Ramos (cell line): Measurements from ENCODE around the gene EPS8.

ENCODE experiments used
- in situ Hi-C: fragments of 300-500 bp; cut with MboI; formaldehyde crosslinking; loops from one replicate; pipeline ENCODE4 v1.14.3; 2022; ENCODE audit warnings: low sequenced_read_pairs; ENCODE audit not compliant: unreplicated experiment

Gene EPS8

DNA sequence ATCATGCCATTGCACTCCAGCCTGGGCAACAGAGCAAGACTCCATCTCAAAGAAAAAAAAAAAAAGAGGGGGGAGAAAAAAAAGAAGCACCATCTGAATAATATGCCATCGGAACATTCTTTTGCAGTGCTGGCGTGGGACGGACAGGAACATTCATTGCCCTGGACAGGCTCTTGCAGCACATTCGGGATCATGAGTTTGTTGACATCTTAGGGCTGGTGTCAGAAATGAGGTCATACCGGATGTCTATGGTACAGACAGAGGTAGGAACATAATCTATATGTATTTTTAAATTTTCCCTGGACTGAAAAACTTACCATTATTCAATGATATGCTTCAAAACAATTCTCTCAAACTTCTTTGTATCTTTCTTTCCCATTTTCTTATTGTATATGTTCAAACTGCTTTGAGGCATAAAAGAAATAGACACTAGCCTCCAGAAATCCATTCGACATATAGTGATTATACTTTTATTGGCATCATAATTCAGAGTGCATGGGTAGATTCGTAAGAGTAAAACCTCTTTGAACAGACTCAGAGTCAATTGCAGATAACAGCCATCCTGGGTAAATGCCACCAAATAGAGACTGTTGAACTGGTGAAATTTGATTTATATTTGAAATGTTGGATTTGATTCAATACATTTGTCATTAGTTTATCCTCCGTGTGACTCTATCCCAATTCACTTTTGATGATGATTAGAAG lies 199.7 kb downstream of the EPS8 start:
- in situ Hi-C loops: loop anchor here (5.0 to 10.0 kb wide), 3 partner anchors 57 to 315 kb away; no protein-coding TSS in a partner anchor

DNA sequence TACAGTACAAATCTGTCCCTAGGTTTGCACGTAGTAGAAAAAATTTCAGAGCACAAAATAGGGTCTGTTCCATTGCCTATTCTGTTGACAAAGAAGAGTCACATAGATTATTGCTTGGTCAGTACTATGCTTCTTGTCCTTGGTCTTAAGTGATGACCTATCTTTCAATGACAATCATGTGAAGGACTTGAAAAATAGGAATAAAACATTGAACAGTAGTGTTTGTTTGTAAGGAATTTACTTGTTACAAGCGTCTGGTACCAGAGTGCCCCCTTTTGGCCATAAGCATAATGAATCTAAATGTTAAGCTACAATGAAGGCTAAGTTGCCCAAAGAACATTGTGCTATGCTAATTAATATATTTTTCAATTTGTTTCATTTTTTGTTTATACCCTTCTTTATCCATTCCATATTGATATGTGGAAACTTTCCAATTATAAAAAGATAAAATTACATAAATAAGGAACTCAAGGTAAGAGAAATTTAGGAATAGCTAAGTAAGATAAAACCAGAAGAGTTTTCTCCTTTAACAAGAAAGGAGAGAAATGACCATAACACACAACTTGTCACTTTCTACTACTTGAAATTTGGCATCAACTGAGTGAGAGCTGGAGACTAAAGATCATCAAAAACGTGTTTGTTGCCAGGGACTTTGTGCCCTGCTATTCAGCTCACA lies 204.7 kb downstream of the EPS8 start:
- in situ Hi-C loops: loop anchor here (5.0 to 10.0 kb wide), 2 partner anchors 52 to 310 kb away; no protein-coding TSS in a partner anchor

DNA sequence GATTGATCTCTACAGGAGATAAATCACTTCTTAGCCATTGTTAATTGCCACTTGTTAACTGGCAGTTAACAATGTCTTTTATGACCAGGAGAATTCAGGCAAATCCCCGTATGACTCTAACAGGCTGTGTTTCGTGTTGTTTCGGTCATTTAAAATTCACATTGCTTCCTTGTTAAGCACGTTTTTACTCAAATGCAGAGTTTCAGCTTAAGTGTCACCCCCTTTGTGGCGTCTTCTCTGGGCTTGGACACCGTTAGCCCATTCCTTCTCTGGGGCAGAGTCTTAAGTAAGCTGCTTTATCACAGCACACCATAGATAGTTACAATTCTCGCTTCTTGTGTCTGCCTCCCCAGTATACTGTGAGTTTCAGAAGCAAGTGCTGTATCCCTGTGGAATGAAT lies 205.4 kb downstream of the EPS8 start:
- in situ Hi-C loops: loop anchor here (10.0 kb wide), 1 partner anchor 309 kb away; no protein-coding TSS in a partner anchor

DNA sequence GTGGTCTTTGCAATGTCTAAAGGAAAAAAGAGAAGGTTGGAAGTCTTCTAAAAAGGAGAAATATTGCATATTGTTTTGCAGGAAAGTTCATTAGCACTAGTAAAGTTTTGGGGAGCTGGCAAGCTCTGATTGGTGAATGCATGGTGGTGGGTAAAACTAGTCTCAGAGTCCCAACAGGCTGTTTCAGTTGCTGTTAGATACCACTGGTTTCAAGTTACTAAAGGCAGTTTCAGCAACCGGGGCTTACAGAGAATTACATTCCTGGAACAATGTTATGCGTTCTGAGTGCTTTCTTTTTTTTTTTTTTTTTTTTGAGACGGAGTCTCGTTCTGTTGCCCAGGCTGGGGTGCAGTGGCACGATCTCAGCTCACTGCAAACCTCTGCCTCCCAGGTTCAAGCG lies 208.2 kb downstream of the EPS8 start:
- in situ Hi-C loops: loop anchor here (10.0 kb wide), 1 partner anchor 306 kb away; no protein-coding TSS in a partner anchor

DNA sequence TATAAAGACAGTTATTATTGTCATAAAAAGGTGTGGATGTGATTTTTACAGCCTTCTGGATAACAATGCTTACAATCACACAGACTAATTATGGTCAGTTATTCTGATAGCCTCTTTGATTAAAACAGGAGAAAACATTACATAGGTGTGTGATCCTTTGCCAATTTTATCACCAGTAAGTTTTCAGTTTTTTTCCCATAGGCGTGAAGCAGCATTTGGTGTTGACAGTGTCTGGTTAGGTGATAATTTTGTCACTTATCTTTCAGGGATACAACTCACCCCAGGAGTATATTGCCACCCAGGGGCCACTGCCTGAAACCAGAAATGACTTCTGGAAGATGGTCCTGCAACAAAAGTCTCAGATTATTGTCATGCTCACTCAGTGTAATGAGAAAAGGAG lies 208.8 kb downstream of the EPS8 start:
- in situ Hi-C loops: loop anchor here (10.0 kb wide), 1 partner anchor 306 kb away; no protein-coding TSS in a partner anchor

DNA sequence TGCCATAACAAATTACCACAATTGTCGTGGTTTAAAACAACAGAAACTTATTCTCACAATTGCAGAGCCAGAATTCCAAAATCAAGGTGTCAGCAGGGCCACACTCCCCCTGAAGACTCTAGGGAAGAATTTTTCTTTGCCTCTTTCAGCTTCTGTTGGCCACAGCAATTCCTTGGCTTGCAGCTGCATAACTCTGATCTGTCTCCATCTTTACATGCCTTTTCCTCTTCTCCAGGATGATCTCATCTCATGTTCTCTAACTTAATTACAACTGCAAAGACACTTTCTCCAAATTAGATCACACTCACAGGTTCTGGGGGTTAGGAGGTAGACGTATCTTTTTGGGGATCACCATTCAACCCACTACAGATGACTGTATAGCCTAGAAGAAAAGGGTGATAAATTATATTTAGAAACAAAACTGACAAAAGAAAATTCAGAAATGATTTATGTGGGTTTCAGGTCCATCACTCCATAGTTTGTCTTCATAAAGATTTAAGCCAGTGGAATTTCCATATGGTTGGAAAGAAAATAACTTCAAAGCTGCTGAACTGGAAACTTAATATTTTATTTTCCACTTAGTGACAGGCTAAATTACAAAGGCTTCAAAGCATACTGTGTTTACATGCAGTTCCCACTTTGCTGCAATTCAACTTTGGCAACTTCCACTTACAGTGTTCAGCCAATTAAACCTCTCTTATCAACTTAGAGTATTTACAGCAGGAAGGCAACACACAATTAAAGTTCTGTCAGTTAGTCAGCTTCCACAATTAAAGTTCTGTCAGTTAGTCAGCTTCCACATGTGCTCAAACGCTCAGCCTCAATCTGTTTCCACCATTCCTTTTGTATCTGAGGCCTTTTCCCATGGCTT lies 213.3 kb downstream of the EPS8 start:
- in situ Hi-C loops: no loop called here

DNA sequence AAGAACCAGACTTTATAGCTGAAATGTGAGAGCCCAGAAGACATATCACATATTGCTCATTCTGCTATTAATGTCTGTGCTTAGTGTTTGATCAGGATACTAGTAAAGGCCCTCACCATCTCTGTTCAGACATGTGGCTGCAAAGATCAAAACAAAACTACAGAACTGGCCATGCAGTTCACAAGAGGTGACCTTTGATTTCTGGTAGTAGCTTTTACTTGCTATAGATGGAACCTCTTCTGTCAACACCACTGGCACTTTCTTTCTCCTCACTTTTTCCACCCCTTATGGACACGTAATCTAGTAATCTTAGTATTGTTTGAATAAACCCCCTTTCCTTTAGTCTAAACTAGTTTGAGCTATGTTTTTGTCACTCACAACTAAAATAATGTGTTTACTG lies 214.8 kb downstream of the EPS8 start:
- in situ Hi-C loops: no loop called here
